ENCODE data around the gene S1PR3. TPM values are rescaled to one million over a fixed set of nuclear protein-coding genes. Genes with fewer than 3 reads are reported as not detected.
A peak's percentile ranks its signal among the peaks of the same experiment; 100 is the strongest.
"Not testable (repeated sequence)": the region's sequence is repeated elsewhere in the genome, so short reads cannot be mapped to it uniquely, and the experiment has no call there.

The S1PR3 gene
- total RNA-seq, result under 1 TPM in 1 of 2 experiments, not detected in 1; 0.06 TPM

DNA sequence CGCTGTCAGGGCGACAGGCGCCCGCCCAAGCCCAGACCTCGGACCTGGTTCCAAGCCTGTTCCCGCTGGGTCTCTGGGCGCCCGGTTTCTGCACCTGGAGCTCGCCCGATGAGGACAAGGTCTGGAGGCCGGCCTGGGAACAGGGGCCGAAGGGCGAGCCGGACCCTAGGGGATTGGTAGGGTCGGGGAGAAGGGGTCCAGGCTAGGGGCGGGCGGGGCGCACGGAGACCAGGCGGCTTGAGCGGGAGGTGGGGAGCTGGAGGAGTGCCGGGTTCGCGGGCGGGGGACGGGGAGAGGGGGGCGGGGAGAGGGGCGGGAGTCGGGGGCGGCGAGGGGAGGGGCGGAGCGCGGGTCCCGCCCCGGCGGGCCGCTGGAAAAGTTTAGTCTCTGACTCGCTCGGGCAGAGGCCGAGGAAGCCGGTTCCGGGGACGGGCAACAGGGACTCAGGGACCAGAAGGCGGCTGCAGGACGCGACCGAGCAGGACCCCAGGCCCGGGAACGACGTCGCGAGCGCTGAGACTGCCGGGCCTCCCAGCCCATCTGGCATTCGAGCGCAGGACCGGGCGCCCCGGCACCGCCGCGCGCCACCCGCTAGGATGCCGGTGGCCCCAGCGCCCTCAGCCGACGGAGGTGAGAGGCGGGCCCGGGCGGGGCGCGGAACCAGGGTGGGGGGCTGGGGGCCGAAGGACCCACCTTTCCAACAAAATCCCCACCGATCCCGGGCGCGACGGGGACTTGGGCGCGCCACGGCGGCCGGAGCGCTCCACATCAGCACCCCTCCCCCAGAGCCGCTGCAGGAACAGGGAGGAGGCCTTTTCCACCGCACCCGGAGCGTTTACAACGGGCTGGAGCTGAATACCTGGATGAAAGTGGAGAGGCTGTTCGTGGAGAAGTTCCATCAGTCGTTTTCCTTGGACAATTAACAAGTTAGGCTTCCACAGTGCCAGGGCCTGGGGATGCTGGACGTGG, at the start of gene S1PR3:
TSS of gene S1PR3 (plus strand) at position 403 of the 969 bp plus-strand sequence. CDS start 9,733 bp downstream, outside the sequence.
- peaks cover 35% of the 10 kb centered on the region for H3K27me3 Mint-ChIP-seq
- DNase-seq, result peak; percentile 48
- no peak within 1 kb of the TSS for H3K27ac Mint-ChIP-seq
- no peaks in the 10 kb centered on the region for H3K9me3 Mint-ChIP-seq
- H3K4me1 Mint-ChIP-seq, result peaks cover 15% of the 10 kb centered on the region
- H3K36me3 Mint-ChIP-seq, result no peaks in the 10 kb centered on the region
- POLR2A ChIA-PET, result no interaction called here
- H3K4me3 Mint-ChIP-seq, result peak within 1 kb of the TSS; percentile 45
- peak; percentile 55 for ATAC-seq (ENCODE audit: low read depth)

DNA sequence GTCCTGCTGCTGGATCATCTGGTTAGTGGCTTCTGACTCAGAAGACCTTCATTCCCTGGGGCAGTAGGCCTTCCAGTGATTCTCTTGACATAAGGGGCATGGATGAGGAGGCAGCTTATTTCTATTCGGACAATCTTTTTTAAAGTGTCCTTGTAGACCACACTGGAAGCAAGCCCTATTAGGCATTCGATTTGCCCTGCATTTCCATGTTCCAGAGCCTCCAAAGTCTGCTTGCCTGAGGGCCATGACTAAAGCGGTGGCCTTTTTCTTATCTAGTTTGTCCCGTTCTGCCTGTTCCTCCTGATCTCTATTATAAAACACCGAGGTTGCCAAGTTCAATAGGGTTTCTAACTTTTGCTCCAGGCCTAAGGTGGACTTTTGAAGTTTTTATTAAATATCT, 49.7 kb upstream of the S1PR3 start:
- H3K36me3 Mint-ChIP-seq; H3K4me3 Mint-ChIP-seq; DNase-seq; H3K4me1 Mint-ChIP-seq; ATAC-seq (ENCODE audit: low read depth); H3K27ac Mint-ChIP-seq; POLR2A ChIA-PET; H3K9me3 Mint-ChIP-seq: not testable (repeated sequence)
- peaks cover 12% of the 10 kb centered on the region for H3K27me3 Mint-ChIP-seq

DNA sequence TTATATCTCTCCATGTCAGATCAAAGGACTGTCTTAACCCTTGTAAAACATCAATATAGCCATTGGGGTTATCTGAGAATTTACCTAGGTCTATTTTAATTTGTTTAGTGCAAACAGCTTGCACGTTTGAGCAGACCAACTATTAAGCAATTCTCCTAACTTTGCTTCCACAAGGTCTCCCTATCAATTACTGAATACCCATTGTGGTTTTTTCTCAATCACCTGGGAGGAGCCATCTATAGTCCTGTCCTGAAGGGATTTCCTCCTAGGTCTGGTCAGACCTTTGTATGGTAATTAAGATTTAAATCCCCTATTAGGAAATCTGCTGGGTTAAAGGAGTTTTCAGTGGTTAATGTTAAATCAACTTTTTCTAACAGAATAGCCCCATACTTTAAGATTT, 48.9 kb upstream of the S1PR3 start:
- DNase-seq (no peak), ATAC-seq (ENCODE audit: low read depth) (no peak)
- H3K4me3 Mint-ChIP-seq, result no peak overlapping the region
- H3K27ac Mint-ChIP-seq, result no peak overlapping the region
- POLR2A ChIA-PET, result no interaction called here
- no peaks in the 10 kb centered on the region for H3K36me3 Mint-ChIP-seq
- H3K4me1 Mint-ChIP-seq, result no peaks in the 10 kb centered on the region
- H3K27me3 Mint-ChIP-seq, result peaks cover 12% of the 10 kb centered on the region
- no peaks in the 10 kb centered on the region for H3K9me3 Mint-ChIP-seq

DNA sequence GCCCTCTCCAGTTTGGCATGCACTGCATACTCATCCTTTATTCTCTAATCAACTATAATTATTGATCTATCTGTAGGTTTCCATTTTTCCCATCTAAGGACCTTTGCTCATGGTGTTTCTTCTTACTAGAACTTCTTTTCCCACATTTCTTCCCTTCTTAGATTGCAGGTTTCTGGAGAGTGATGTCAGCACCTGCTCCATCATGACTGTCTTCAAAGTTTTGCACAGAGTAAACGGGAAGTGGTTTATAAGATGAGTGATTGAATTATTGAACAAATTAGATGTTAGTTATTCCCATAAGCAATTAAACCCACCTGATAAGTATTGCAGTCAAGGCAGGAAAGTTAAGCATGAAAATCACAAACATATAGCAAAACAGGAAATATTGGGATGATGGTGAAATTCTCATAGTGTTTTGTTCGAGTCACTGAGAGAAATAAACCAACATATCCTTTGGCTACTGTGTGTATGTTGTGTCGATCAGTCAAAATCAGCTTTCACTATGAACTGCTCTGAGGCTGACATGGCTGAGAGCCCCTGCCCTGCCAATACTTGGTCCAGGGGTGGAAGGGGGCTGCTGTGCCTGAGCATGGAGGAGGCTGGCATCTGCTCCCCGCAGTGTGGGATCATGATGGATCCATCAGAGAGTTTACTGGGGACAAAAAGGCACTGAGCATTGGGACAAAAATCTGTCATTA, 45.5 kb upstream of the S1PR3 start:
- no peak overlapping the region for H3K27ac Mint-ChIP-seq
- no peaks in the 10 kb centered on the region for H3K4me1 Mint-ChIP-seq
- ATAC-seq (ENCODE audit: low read depth) (no peak), DNase-seq (no peak)
- POLR2A ChIA-PET, result no interaction called here
- H3K36me3 Mint-ChIP-seq, result no peaks in the 10 kb centered on the region
- no peak overlapping the region for H3K4me3 Mint-ChIP-seq
- H3K27me3 Mint-ChIP-seq, result peaks cover 12% of the 10 kb centered on the region
- no peaks in the 10 kb centered on the region for H3K9me3 Mint-ChIP-seq

DNA sequence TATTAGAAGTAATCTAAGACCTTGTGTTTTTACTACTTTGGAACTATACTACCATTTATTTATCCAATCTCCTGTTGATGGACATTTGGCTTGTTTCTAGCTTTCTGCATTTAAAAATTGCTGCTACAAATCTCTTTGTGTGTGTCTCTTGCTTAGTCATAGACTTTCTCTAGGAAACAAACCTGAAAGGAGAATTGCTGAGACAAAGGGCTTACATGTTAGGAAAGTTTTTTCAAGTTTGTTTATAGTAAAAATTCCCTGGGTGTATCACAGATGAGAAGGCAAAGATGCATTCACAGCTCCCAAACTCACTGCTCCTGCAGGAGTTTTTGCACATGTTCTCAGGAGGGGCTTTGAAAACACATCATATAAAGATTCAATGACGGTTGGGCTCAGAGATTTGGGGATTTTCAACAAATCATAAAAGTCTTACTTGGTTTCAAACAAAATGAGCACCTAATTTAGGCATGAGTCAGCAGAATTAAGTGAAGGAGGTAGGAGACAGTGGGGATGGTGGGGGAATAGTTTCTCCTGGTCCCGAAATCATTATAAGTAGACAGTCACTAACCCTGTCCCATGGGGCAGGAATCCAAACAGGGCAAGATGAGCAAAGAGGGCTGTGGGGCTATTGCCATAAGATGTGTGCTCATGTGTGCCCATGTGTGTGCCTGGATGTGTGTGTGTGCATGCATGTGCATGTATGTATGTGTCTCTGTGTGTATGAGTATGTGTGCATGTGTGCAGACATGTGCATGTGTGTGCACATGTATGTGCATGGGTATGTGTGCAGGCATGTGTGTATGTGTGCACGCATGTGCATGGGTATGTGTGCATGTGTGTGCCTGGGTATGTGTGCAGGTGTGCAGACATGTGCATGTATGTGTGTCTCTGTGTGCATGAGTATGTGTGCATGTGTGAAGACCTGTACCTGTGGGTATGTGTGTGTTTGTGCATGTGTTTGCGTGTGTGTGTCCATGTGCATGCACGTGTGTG, 43.4 kb upstream of the S1PR3 start:
- Mint-ChIP-seq H3K27ac (no peak overlapping the region), H3K36me3 (no peaks in the 10 kb centered on the region), H3K4me3 (no peak overlapping the region), H3K4me1 (no peaks in the 10 kb centered on the region), H3K9me3 (no peaks in the 10 kb centered on the region), H3K27me3 (peaks cover 8% of the 10 kb centered on the region)
- DNase-seq, result no peak
- ATAC-seq (ENCODE audit: low read depth), result no peak
- POLR2A ChIA-PET, result no interaction called here

DNA sequence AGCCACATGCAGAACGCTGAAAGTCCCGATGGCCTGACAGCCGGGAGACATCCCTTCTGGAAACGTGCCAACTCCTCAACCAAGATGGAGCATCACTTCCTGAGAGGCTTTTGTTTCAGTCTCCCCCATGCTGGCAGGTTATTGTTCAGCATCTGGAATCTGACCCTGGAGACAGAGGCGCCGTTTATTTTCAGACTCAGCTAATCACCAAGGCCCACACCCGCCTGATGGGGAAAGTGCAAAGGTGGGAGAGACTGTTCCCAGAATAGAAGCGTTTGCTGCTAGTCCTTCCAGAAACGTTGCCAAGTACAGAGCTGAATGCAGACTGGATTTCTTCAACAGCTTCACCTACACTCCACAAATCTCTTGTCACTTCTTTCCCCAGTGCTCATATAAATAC, 41.8 kb upstream of the S1PR3 start:
- ATAC-seq (ENCODE audit: low read depth), result no peak
- no peaks in the 10 kb centered on the region for H3K36me3 Mint-ChIP-seq
- POLR2A ChIA-PET, result no interaction called here
- no peak overlapping the region for H3K4me3 Mint-ChIP-seq
- H3K4me1 Mint-ChIP-seq, result no peaks in the 10 kb centered on the region
- DNase-seq, result no peak
- peaks cover 3% of the 10 kb centered on the region for H3K27me3 Mint-ChIP-seq
- no peak overlapping the region for H3K27ac Mint-ChIP-seq
- no peaks in the 10 kb centered on the region for H3K9me3 Mint-ChIP-seq

GRCh38 chr9:88949961-88950340, 41.3 kb upstream of the S1PR3 start:
- DNase-seq (no peak), ATAC-seq (ENCODE audit: low read depth) (no peak)
- Mint-ChIP-seq H3K9me3 (no peaks in the 10 kb centered on the region), H3K27me3 (peaks cover 3% of the 10 kb centered on the region), H3K4me1 (no peaks in the 10 kb centered on the region), H3K4me3 (no peak overlapping the region), H3K36me3 (peaks cover under 1% of the 10 kb centered on the region), H3K27ac (no peak overlapping the region)
- POLR2A ChIA-PET, result no interaction called here

GRCh38 chr9:88950341-88951154, 40.7 kb upstream of the S1PR3 start:
- Mint-ChIP-seq H3K27me3 (peaks cover 3% of the 10 kb centered on the region), H3K27ac (no peak overlapping the region), H3K9me3 (no peaks in the 10 kb centered on the region), H3K4me3 (no peak overlapping the region), H3K4me1 (no peaks in the 10 kb centered on the region), H3K36me3 (peaks cover 2% of the 10 kb centered on the region)
- POLR2A ChIA-PET, result no interaction called here
- no peak for DNase-seq
- ATAC-seq (ENCODE audit: low read depth), result no peak

DNA sequence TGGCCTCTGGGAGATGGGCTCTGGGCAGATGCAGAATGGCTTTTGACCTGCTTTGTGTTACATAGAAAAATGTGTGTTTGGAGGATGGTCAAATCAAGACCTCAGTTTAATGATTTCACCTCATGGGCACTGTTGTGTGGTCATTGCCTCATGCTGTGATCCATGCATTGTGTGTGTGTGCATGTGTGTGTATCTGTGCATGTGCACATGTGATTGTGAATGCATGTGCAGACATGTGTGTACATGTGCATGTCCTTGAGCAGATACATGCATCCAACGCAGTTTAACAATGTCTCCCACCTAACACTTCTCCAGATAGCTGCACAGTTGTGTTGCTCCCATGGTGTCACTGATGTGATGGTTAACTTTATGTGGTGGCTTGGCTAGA, 40.1 kb upstream of the S1PR3 start:
- Mint-ChIP-seq H3K9me3 (no peaks in the 10 kb centered on the region), H3K27me3 (peaks cover 3% of the 10 kb centered on the region), H3K27ac (no peak overlapping the region), H3K36me3 (peaks cover 2% of the 10 kb centered on the region), H3K4me3 (no peak overlapping the region), H3K4me1 (no peaks in the 10 kb centered on the region)
- ATAC-seq (ENCODE audit: low read depth) (no peak), DNase-seq (no peak)
- POLR2A ChIA-PET, result no interaction called here

GRCh38 chr9:88952086-88952615, 39.1 kb upstream of the S1PR3 start:
- no peak overlapping the region for H3K27ac Mint-ChIP-seq
- no peaks in the 10 kb centered on the region for H3K9me3 Mint-ChIP-seq
- no peaks in the 10 kb centered on the region for H3K27me3 Mint-ChIP-seq
- no peak for DNase-seq
- ATAC-seq (ENCODE audit: low read depth), result no peak
- H3K36me3 Mint-ChIP-seq, result peaks cover 2% of the 10 kb centered on the region
- POLR2A ChIA-PET, result no interaction called here
- H3K4me1 Mint-ChIP-seq, result no peaks in the 10 kb centered on the region
- no peak overlapping the region for H3K4me3 Mint-ChIP-seq

GRCh38 chr9:88952976-88953375, 38.3 kb upstream of the S1PR3 start:
- Mint-ChIP-seq H3K9me3 (no peaks in the 10 kb centered on the region), H3K4me1 (no peaks in the 10 kb centered on the region), H3K4me3 (no peak overlapping the region), H3K27ac (no peak overlapping the region), H3K36me3 (peaks cover 2% of the 10 kb centered on the region), H3K27me3 (peaks cover 2% of the 10 kb centered on the region)
- POLR2A ChIA-PET, result no interaction called here
- ATAC-seq (ENCODE audit: low read depth) (no peak), DNase-seq (no peak)

DNA sequence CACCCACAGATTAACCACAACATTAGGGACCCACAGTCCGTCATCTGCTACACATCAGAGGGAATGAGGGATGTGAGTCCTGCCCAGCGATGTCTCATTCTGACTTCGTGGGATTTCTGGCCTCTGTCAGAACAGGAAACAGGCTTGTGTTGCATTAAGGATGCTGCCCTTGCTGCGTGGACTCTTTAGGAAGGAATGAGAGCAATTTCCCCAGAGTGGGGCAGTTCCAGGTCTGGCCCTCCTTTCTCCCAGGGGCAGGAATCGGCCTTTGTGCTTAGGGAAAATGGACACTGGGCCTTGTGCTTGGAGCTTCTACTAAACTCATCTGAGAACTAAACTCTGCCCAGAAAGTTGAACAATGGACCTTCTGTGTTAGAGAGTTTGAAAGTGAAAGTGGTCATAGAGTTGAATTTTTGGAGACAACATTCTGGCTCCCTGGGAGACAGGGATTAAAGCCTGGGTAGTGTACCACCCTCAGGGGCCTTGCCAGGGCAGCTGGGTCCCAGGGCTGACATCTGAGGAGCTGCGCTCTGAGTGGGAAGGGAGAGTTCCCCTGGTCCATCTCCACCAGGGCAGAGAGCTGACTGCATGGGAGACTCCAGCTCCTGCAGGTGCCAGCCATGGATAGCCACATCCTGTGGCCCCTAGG, 37.8 kb upstream of the S1PR3 start:
- H3K27ac Mint-ChIP-seq, result no peak overlapping the region
- DNase-seq (no peak), ATAC-seq (ENCODE audit: low read depth) (no peak)
- H3K27me3 Mint-ChIP-seq, result peaks cover 5% of the 10 kb centered on the region
- no peaks in the 10 kb centered on the region for H3K4me1 Mint-ChIP-seq
- no peaks in the 10 kb centered on the region for H3K9me3 Mint-ChIP-seq
- peaks cover 2% of the 10 kb centered on the region for H3K36me3 Mint-ChIP-seq
- POLR2A ChIA-PET, result no interaction called here
- H3K4me3 Mint-ChIP-seq, result no peak overlapping the region
